Measurements from ENCODE around the gene SEL1L3. TPM values are rescaled to one million over a fixed set of nuclear protein-coding genes. Genes with fewer than 3 reads are reported as not detected.

SEL1L3 gene
- polyA plus RNA-seq, 1 experiment: 38.7 TPM

- CTCF ChIA-PET: no interaction called here
- POLR2A ChIA-PET: no interaction called here
- DNase-seq (ENCODE audit: low read depth, low spot score): no peak
- no peaks in the 10 kb centered on the region for H3K27me3 ChIP-seq (ENCODE audit: control insufficient read depth, insufficient read depth, low read length)
- no peaks in the 10 kb centered on the region for H3K9me3 ChIP-seq (ENCODE audit: control insufficient read depth, insufficient read depth, low read length)
- no peak overlapping the region for H3K27ac ChIP-seq (ENCODE audit: low read depth, low read length)
- TF ChIP-seq CTCF (IDR thresholded peaks at IDR 0.05; ENCODE audit: low read depth, low read length): no peak
- H3K4me3 ChIP-seq (ENCODE audit: low read depth, low read length): no peak overlapping the region
These were observed 41.9 kb upstream of the SEL1L3 start for GRCh38 chr4:25904748-25905082.

DNA sequence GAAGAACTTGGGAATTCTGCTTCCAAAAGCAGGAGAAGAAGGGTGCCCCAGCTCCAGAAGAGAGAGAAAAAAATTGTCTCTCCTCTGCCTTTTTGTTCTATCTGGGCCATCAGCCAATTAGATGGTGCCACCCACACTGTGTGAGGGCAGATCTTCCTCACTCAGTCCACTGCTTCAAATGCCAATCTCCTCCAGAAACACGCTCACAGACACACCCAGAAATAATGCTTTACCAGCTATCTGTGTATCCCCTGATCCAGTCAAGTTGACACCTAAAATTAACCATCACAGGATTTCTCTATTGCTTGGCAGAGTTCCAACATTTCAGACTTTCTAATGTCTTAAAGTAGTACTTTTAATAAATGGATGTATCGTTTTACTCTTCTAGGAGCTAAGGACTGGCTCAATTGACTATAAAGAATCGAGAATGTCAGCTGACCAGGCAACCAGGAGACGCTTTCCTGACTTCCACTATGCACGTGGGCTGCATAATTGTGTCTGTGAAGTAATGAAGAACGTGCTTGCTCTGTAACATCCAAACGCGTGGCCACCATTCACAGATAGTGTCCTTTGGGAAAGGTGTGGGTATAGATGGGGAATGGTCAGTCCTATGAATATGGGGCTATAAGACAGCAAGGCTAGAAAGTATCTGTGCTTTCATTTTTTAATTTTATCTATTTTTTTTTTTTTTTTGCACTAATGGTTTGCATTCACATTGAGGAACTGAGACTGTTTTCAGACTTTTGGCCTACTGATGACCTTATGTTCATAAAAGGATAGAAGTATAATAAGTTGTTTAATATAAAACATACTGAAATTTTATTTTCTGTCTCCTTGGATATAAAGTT is 41.3 kb upstream of the SEL1L3 start:
- Histone ChIP-seq H3K27me3 (ENCODE audit: control insufficient read depth, insufficient read depth, low read length) (no peaks in the 10 kb centered on the region), H3K27ac (ENCODE audit: low read depth, low read length) (no peak overlapping the region), H3K9me3 (ENCODE audit: control insufficient read depth, insufficient read depth, low read length) (no peaks in the 10 kb centered on the region), H3K4me3 (ENCODE audit: low read depth, low read length) (no peak overlapping the region)
- TF ChIP-seq CTCF (IDR thresholded peaks at IDR 0.05; ENCODE audit: low read depth, low read length): no peak
- ChIA-PET CTCF (no interaction called here), POLR2A (no interaction called here)
- DNase-seq (ENCODE audit: low read depth, low spot score): no peak

- POLR2A ChIA-PET: no interaction called here
- Histone ChIP-seq H3K27me3 (ENCODE audit: control insufficient read depth, insufficient read depth, low read length) (no peaks in the 10 kb centered on the region), H3K27ac (ENCODE audit: low read depth, low read length) (no peak overlapping the region), H3K9me3 (ENCODE audit: control insufficient read depth, insufficient read depth, low read length) (no peaks in the 10 kb centered on the region), H3K4me3 (ENCODE audit: low read depth, low read length) (no peak overlapping the region)
- no peak for TF ChIP-seq CTCF (IDR thresholded peaks at IDR 0.05; ENCODE audit: low read depth, low read length)
- CTCF ChIA-PET: interaction anchor here (0.5 kb wide), 1 partner anchor 557 kb away, joined by 3 read pairs; no protein-coding TSS in a partner anchor
- no peak for DNase-seq (ENCODE audit: low read depth, low spot score)
These were observed 38.2 kb upstream of the SEL1L3 start for GRCh38 chr4:25901030-25901430.

DNA sequence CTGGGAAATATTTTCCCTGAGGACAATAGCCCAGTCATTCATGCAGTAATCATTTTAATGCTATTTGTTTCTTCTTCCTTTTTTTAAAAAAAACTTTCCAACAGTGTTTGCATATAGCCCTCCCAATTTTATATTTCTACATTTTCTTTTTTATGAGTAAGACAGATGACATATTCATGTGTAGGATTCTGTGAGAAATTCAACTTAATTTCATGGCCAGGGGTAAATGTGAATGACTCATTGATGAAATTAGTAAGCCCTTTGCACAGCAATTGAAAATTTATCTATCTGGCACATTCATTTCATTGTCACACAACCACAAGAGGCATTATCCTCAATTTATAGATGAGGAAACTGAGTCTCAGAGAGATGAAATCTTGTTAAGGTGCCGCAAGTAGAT is 37.5 kb upstream of the SEL1L3 start:
- CTCF ChIA-PET: no interaction called here
- H3K27me3 ChIP-seq (ENCODE audit: control insufficient read depth, insufficient read depth, low read length): no peaks in the 10 kb centered on the region
- POLR2A ChIA-PET: no interaction called here

More for the DNA sequence above, 37.5 kb upstream of the SEL1L3 start:
- no peak overlapping the region for H3K27ac ChIP-seq (ENCODE audit: low read depth, low read length)
- TF ChIP-seq CTCF (IDR thresholded peaks at IDR 0.05; ENCODE audit: low read depth, low read length): no peak
- no peaks in the 10 kb centered on the region for H3K9me3 ChIP-seq (ENCODE audit: control insufficient read depth, insufficient read depth, low read length)
- no peak overlapping the region for H3K4me3 ChIP-seq (ENCODE audit: low read depth, low read length)
- DNase-seq (ENCODE audit: low read depth, low spot score): no peak

All from AG04450 (cell line).